Coronary artery (tissue), 2 donors: ENCODE measurements around the gene CREG2.

Source experiments
- DNase-seq: peaks from one replicate; pipeline ENCODE4 v3.0.0-alpha.2; 2017; ENCODE audit warnings: low spot score
- H3K27ac ChIP-seq, 2 donors: fragments of 200-600 bp; sonication (generic); one replicate each; pipeline ENCODE4 v1.5.1; 2016 to 2019
- H3K4me3 ChIP-seq: fragments of 200-600 bp; sonication (generic); 2 replicates; pipeline ENCODE4 v1.5.1; 2016; ENCODE audit warnings: mild to moderate bottlenecking, moderate library complexity
- TF ChIP-seq, protein P1 (sequence below): fragments of 200-600 bp; sonication (generic); IDR thresholded peaks from one replicate; pipeline ENCODE4 v1.5.1; 2019; ENCODE audit warnings: antibody characterized with exemption

The CREG2 gene, protein sequence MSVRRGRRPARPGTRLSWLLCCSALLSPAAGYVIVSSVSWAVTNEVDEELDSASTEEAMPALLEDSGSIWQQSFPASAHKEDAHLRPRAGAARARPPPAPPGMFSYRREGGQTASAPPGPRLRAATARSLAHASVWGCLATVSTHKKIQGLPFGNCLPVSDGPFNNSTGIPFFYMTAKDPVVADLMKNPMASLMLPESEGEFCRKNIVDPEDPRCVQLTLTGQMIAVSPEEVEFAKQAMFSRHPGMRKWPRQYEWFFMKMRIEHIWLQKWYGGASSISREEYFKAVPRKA

DNA sequence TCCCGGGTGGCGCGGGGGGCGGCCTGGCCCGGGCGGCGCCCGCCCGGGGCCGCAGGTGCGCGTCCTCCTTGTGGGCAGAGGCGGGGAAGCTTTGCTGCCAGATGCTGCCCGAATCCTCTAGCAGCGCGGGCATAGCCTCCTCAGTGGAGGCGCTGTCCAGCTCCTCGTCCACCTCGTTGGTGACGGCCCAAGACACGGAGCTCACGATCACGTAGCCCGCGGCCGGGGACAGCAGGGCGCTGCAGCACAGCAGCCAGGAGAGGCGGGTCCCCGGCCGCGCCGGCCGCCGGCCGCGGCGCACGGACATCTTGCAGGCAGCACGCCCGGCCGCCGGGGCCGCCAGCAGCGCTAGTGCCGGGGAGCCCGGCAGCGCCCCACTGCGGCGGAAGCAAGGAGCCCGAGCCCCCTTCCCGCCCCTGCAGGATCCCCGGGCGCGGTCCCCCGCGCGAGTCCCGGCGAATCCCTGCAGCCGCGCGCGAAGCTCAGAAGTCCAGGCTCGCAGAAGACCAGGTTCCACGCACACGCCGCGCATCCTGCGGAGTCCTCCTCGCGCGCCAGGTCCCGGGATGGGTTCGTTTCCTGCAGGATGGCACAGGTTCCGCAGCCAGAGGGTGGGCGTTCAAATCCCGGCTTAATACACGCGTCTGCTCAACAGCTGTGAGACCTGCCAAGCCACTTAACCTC, at the start of gene CREG2:
Gene CREG2 (minus strand): TSS at position 353 of the 684 bp plus-strand sequence. CDS start 46 bp downstream, at position 307.
- DNase-seq = no peak
- no peak within 1 kb of the TSS for H3K27ac ChIP-seq
- TF ChIP-seq, protein P1, sequence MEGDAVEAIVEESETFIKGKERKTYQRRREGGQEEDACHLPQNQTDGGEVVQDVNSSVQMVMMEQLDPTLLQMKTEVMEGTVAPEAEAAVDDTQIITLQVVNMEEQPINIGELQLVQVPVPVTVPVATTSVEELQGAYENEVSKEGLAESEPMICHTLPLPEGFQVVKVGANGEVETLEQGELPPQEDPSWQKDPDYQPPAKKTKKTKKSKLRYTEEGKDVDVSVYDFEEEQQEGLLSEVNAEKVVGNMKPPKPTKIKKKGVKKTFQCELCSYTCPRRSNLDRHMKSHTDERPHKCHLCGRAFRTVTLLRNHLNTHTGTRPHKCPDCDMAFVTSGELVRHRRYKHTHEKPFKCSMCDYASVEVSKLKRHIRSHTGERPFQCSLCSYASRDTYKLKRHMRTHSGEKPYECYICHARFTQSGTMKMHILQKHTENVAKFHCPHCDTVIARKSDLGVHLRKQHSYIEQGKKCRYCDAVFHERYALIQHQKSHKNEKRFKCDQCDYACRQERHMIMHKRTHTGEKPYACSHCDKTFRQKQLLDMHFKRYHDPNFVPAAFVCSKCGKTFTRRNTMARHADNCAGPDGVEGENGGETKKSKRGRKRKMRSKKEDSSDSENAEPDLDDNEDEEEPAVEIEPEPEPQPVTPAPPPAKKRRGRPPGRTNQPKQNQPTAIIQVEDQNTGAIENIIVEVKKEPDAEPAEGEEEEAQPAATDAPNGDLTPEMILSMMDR = peak; percentile 27
- peak within 1 kb of the TSS; percentile 71 for H3K4me3 ChIP-seq

DNA sequence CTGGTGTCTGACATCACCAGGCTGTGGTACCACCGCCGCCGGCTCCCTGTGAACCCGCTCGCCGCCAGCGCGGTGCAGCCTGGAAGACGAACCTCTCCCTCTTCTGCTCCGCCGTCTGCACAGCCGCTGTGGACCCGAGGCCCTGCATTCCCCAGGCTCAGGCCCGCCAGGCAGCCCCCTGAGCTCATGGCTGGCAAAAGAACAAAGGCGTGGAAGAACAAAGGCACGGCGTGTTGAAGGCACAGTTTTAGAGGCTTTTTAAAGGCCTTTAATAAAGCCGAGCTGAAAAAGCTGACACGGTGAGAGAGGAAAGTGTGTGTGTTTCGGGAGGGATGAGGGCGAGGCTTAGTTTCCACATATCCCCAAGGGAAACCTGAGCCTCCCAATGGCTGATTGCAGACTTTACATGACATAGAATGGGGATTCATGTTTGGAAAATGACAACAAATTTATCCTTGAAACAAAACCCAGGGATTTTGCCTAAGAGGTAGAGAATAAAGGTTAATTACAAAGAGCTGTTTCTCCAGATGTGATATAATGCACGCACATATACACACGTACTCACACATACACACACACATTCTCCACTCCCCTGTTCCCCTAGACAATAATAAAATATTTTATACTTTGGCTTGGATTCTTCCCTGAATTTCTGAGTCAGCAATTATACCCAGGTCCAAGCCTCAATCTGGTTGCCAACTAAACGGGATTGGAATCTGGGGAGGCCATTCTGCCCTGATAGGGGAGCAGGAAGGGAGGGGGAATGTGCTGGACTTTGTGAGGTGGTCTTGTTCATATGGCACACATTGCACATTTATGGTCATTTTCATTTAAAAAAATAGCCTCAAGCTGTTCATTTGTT, 47.9 kb upstream of the CREG2 start:
- no peak overlapping the region for H3K4me3 ChIP-seq
- no peak for DNase-seq
- TF ChIP-seq, protein P1 = no peak
- no peak overlapping the region for H3K27ac ChIP-seq

DNA sequence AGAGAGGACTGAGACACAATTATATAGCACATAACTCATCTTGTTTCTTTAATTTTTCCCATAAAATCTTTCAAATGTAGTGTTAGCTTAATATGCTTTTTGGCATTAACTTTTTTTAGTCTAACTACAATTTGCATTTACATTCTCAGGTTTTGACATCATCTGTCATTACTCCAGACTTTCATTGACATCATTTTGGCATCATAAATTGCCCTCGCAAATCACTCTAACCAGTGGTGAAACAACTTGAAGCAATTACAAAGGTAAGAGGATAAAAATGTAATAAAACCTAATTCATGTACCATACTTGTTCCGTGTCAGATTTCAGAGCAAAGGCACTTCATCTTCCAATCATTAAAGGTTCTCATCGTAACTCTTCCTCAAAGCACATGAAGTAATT, 46.2 kb upstream of the CREG2 start:
- DNase-seq = no peak
- TF ChIP-seq, protein P1 = no peak

DNA sequence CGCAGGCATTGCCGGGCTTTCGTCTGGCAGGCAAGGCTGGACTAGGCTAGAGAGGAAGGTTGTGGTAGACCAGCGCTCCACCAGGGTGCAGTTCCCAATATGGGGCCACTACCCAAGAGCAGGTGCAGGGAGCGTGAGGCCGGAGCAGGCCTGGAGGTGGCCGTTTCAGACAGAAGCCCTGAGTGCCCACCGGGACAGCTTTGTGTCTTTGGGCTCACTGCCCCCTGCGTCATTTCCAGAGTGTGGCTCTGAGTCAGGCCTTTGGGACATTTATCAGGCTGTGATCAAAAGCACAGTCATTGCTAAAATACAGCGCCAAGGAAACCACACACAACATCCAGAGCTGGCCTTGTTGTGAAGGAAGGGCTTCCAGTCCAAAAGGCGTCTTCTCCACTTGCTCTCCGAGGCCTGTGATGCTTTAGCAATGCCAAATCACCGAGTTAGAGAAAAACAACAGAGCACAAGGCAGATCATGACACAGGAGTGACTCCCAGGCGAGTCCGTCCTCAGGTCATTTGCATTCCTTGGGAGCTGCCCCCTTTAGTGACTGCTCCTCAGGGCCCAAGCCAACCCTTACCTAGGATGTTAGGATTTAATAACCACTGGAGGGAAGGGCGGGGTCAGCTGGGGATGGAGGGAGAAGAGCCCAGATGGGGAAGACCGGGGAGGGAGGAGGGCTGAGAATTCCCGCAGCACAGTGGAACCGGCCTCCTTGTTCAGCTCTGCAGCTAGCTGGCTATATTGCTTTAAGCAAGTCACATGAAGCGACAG, 45.3 kb upstream of the CREG2 start:
- Histone ChIP-seq H3K4me3 (no peak overlapping the region), H3K27ac (no peak overlapping the region)
- peak; percentile 63 for DNase-seq
- TF ChIP-seq, protein P1 = no peak

More for the DNA sequence above, 46.2 kb upstream of the CREG2 start:
- Histone ChIP-seq H3K27ac (no peak overlapping the region), H3K4me3 (no peak overlapping the region)

DNA sequence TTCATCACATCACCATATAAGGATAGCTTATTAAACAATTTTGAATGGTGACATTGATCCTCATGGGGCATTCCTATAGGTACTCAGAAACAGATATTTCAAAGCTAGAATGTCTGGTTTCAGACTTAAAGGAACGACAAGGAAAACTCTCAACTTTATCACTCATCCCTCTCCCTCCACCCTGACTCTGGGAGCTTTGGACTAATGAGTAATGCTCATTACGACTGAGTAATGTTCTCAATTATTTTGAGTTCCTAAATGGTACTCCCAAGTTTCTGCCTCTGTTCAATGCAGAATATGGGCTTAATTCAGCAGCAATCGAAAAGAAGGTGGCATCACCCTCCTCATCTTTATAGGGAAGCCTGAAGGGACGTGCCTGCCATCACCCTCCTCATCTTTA, 44.2 kb upstream of the CREG2 start:
- DNase-seq = no peak
- TF ChIP-seq, protein P1 = no peak

DNA sequence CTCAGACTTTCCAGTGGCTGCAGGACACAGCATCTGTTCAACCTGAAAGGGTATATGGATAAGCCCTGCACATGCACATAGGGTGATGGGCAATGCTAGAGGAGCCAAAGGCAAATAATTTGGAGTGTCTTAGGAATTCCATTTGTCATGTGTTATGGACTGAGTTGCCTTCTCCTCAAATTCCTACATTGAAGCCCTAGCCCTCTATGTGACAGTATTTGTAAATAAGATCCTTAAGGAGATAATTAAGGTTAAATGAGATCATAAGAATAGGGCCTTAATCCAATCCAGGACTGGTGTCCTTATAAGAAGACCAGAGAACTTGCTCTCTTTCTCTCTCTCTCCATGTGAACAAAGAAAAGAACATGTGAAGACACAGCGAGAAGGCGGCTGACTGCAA, 42.9 kb upstream of the CREG2 start:
- no peak overlapping the region for H3K4me3 ChIP-seq
- DNase-seq = peak; percentile 3
- TF ChIP-seq, protein P1 = no peak
- no peak overlapping the region for H3K27ac ChIP-seq

More for the DNA sequence above, 44.2 kb upstream of the CREG2 start:
- no peak overlapping the region for H3K4me3 ChIP-seq
- no peak overlapping the region for H3K27ac ChIP-seq
